Skeletal muscle satellite cell (primary cell): ENCODE results near the gene VAMP3.

ENCODE experiments used
- H3K27me3 ChIP-seq: 2 replicates; pipeline ENCODE4 v1.7.0; 2013; ENCODE audit warnings: low read length; ENCODE audit not compliant: control insufficient read depth, insufficient read depth
- H3K36me3 ChIP-seq: 2 replicates; pipeline ENCODE4 v1.7.0; 2013; ENCODE audit warnings: mild to moderate bottlenecking, control low read depth, low read length; ENCODE audit not compliant: insufficient read depth
- H3K4me1 ChIP-seq: 2 replicates; pipeline ENCODE4 v1.7.0; 2013; ENCODE audit warnings: low read length; ENCODE audit not compliant: control insufficient read depth, insufficient read depth
- H3K4me2 ChIP-seq: 2 replicates; pipeline ENCODE4 v1.7.0; 2013; ENCODE audit warnings: mild to moderate bottlenecking, low read length
- H3K4me3 ChIP-seq: 2 replicates; pipeline ENCODE4 v1.7.0; 2013; ENCODE audit warnings: low read length
- H3K9ac ChIP-seq: 2 replicates; pipeline ENCODE4 v1.7.0; 2013; ENCODE audit warnings: mild to moderate bottlenecking, low read depth, low read length, moderate library complexity
- H3K9me3 ChIP-seq: replicated peaks from 2 replicates; pipeline ENCODE4 v1.7.0; 2013; ENCODE audit warnings: mild to moderate bottlenecking, control low read depth, low read length

The VAMP3 gene

GRCh38 chr1:7769673-7770412 lies 1.3 kb upstream of the VAMP3 start:
- H3K4me1 ChIP-seq, result peaks cover 15% of the 10 kb centered on the region

GRCh38 chr1:7770669-7770996 lies 463 bp upstream of the VAMP3 start:
- Histone ChIP-seq H3K4me3 (peak overlapping the region; percentile 90), H3K4me2 (peak overlapping the region; percentile 93), H3K9me3 (no peaks in the 10 kb centered on the region), H3K36me3 (peaks cover 20% of the 10 kb centered on the region), H3K9ac (peak overlapping the region; percentile 68), H3K4me1 (peaks cover 15% of the 10 kb centered on the region), H3K27me3 (peaks cover 4% of the 10 kb centered on the region)

More at GRCh38 chr1:7769673-7770412, 1.3 kb upstream of the VAMP3 start:
- Histone ChIP-seq H3K27me3 (peaks cover 4% of the 10 kb centered on the region), H3K9me3 (no peaks in the 10 kb centered on the region), H3K36me3 (peaks cover 20% of the 10 kb centered on the region), H3K9ac (no peak overlapping the region), H3K4me2 (no peak overlapping the region), H3K4me3 (no peak overlapping the region)

GRCh38 chr1:7771823-7772299 lies 765 bp downstream of the VAMP3 start:
- Histone ChIP-seq H3K9me3 (no peaks in the 10 kb centered on the region), H3K4me2 (peak overlapping the region; percentile 95), H3K9ac (peak overlapping the region; percentile 87), H3K36me3 (peaks cover 20% of the 10 kb centered on the region), H3K4me3 (peak overlapping the region; percentile 90), H3K4me1 (peaks cover 15% of the 10 kb centered on the region), H3K27me3 (peaks cover 4% of the 10 kb centered on the region)

- Histone ChIP-seq H3K4me3 (no peak overlapping the region), H3K36me3 (peaks cover 56% of the 10 kb centered on the region)
Observed at GRCh38 chr1:7777591-7777990, 6.5 kb downstream of the VAMP3 start.

GRCh38 chr1:7778133-7778628 lies 7.1 kb downstream of the VAMP3 start:
- Histone ChIP-seq H3K9ac (no peak overlapping the region), H3K4me3 (no peak overlapping the region), H3K9me3 (no peaks in the 10 kb centered on the region), H3K4me2 (no peak overlapping the region), H3K27me3 (no peaks in the 10 kb centered on the region), H3K4me1 (peaks cover 5% of the 10 kb centered on the region), H3K36me3 (peaks cover 52% of the 10 kb centered on the region)

More at GRCh38 chr1:7777591-7777990, 6.5 kb downstream of the VAMP3 start:
- no peak overlapping the region for H3K4me2 ChIP-seq
- H3K27me3 ChIP-seq, result no peaks in the 10 kb centered on the region
- no peaks in the 10 kb centered on the region for H3K9me3 ChIP-seq
- H3K4me1 ChIP-seq, result peaks cover 3% of the 10 kb centered on the region
- no peak overlapping the region for H3K9ac ChIP-seq

- Histone ChIP-seq H3K9ac (no peak overlapping the region), H3K27me3 (no peaks in the 10 kb centered on the region), H3K4me1 (peaks cover 12% of the 10 kb centered on the region), H3K4me3 (no peak overlapping the region), H3K36me3 (peaks cover 36% of the 10 kb centered on the region), H3K4me2 (no peak overlapping the region), H3K9me3 (no peaks in the 10 kb centered on the region)
Observed at GRCh38 chr1:7780976-7781375, 9.9 kb downstream of the VAMP3 start.

- no peaks in the 10 kb centered on the region for H3K9me3 ChIP-seq
- no peak overlapping the region for H3K4me3 ChIP-seq
- H3K36me3 ChIP-seq, result peaks cover 36% of the 10 kb centered on the region
- H3K4me1 ChIP-seq, result peaks cover 12% of the 10 kb centered on the region
- no peaks in the 10 kb centered on the region for H3K27me3 ChIP-seq
- no peak overlapping the region for H3K4me2 ChIP-seq
- H3K9ac ChIP-seq, result no peak overlapping the region
Observed at GRCh38 chr1:7781501-7781900, 10.4 kb downstream of the VAMP3 start.

- Histone ChIP-seq H3K27me3 (no peaks in the 10 kb centered on the region), H3K9me3 (no peaks in the 10 kb centered on the region), H3K9ac (no peak overlapping the region), H3K36me3 (peaks cover 35% of the 10 kb centered on the region), H3K4me1 (peaks cover 12% of the 10 kb centered on the region), H3K4me2 (no peak overlapping the region), H3K4me3 (no peak overlapping the region)
Observed at GRCh38 chr1:7781923-7782495, 10.9 kb downstream of the VAMP3 start.

GRCh38 chr1:7783178-7783711 lies 12.1 kb downstream of the VAMP3 start:
- peak overlapping the region; percentile 96 for H3K4me2 ChIP-seq
- no peaks in the 10 kb centered on the region for H3K27me3 ChIP-seq
- H3K9ac ChIP-seq, result peak overlapping the region; percentile 62
- peaks cover 23% of the 10 kb centered on the region for H3K36me3 ChIP-seq
- peak overlapping the region; percentile 71 for H3K4me3 ChIP-seq
- peaks cover 12% of the 10 kb centered on the region for H3K4me1 ChIP-seq
- no peaks in the 10 kb centered on the region for H3K9me3 ChIP-seq

GRCh38 chr1:7783826-7784491 lies 12.9 kb downstream of the VAMP3 start, which contains the start of gene PER3:
Gene PER3, plus strand, starts transcription at chr1:7784291. Its CDS starts 587 bp downstream, at chr1:7784878.
- Histone ChIP-seq H3K9me3 (no peaks in the 10 kb centered on the region), H3K4me3 (peak within 1 kb of the TSS; percentile 71), H3K27me3 (no peaks in the 10 kb centered on the region), H3K9ac (peak within 1 kb of the TSS; percentile 62), H3K4me2 (peak within 1 kb of the TSS; percentile 96), H3K36me3 (peaks cover 19% of the 10 kb centered on the region), H3K4me1 (peaks cover 12% of the 10 kb centered on the region)

- Histone ChIP-seq H3K9me3 (no peaks in the 10 kb centered on the region), H3K4me1 (peaks cover 12% of the 10 kb centered on the region), H3K9ac (peak overlapping the region; percentile 43), H3K4me3 (peak overlapping the region; percentile 71), H3K36me3 (peaks cover 14% of the 10 kb centered on the region), H3K4me2 (peak overlapping the region; percentile 82), H3K27me3 (no peaks in the 10 kb centered on the region)
Observed at GRCh38 chr1:7784492-7785071, 13.5 kb downstream of the VAMP3 start.
